Gastrocnemius medialis (tissue), 4 donors: ENCODE measurements around the gene DOCK4.

Experiments
- POLR2A ChIP-seq, 2 donors: fragments of 450-650 bp; IDR thresholded peaks; one replicate each; pipeline ENCODE4 v1.6.1; 2017; ENCODE audit warnings: antibody characterized with exemption in 2 of 2, mild to moderate bottlenecking in 2 of 2, moderate library complexity in 2 of 2
- TF ChIP-seq, protein P1 (sequence below), 5 experiments: fragments of 450-650 bp in 3 of 5; fragments of 200-600 bp in 2 of 5; sonication (generic) in 2 of 5; IDR thresholded peaks in 4 of 5; conservative IDR thresholded peaks in 1 of 5; 1 replicate in 4 of 5; 2 replicates in 1 of 5; pipeline ENCODE4 v1.5.1; 2016 to 2019; ENCODE audit warnings: antibody characterized with exemption in 5 of 5, mild to moderate bottlenecking in 3 of 5, moderate library complexity in 3 of 5

- TF ChIP-seq, protein P1, sequence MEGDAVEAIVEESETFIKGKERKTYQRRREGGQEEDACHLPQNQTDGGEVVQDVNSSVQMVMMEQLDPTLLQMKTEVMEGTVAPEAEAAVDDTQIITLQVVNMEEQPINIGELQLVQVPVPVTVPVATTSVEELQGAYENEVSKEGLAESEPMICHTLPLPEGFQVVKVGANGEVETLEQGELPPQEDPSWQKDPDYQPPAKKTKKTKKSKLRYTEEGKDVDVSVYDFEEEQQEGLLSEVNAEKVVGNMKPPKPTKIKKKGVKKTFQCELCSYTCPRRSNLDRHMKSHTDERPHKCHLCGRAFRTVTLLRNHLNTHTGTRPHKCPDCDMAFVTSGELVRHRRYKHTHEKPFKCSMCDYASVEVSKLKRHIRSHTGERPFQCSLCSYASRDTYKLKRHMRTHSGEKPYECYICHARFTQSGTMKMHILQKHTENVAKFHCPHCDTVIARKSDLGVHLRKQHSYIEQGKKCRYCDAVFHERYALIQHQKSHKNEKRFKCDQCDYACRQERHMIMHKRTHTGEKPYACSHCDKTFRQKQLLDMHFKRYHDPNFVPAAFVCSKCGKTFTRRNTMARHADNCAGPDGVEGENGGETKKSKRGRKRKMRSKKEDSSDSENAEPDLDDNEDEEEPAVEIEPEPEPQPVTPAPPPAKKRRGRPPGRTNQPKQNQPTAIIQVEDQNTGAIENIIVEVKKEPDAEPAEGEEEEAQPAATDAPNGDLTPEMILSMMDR (IDR thresholded peaks at IDR 0.05 in 4 of 5, conservative IDR thresholded peaks at IDR 0.05 in 1 of 5), result no peak
- TF ChIP-seq POLR2A (IDR thresholded peaks at IDR 0.05), result no peak
These were observed 224.1 kb downstream of the DOCK4 start for GRCh38 chr7:111982133-111982532.
